ENCODE measurements around the gene C1orf21.
A peak's percentile ranks its signal among the peaks of the same experiment; 100 is the strongest.

The C1orf21 gene

DNA sequence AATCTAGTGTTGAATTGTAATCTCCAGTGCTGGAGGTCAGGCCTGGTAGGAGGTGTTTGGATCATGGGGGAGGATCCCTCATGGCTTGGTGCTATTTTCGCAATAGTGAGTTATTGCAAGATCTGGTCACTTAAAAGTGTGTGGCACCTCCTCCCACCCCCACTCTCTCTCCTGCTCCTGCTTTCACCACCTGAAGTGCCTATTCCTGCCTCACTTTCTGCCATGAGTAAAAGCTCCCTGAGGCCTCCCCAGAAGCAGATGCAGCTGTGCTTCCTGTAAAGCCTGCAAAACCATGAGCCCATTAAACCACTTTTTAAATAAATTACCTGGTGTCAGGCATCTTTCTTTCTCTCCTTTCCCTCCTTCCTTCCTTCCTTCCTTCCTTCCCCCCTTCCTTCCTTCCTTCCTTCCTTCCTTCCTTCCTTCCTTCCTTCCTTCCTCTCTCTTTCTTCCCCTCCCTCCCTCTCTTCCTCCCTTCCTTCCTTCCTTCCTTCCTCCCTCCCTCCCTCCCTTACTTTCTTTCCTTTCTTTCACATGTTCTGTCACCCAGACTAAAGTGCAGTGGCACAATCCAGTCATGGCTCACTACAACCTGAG is 172.4 kb downstream of the C1orf21 start:
- no peak for DNase-seq

DNA sequence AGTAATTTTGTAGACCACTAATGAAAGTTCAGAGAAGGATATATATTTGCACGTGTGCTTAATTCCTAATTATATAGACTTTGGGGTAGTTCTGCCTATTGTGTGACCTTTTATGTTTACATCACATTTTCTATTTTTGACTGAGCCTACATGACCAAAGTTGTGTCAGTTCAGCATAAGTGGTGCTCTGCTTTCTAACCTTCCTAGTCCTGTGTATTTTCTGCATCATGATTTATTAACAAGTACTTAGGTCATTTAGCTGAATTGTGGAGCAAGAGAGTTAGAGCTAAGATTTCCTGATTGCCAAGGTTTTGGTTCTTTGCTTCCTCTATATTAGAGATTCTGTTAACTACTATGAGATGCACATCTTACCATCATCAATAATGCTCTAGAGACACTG is 176.0 kb downstream of the C1orf21 start:
- peak in 1 of 3 experiments; percentile 42 for DNase-seq

DNA sequence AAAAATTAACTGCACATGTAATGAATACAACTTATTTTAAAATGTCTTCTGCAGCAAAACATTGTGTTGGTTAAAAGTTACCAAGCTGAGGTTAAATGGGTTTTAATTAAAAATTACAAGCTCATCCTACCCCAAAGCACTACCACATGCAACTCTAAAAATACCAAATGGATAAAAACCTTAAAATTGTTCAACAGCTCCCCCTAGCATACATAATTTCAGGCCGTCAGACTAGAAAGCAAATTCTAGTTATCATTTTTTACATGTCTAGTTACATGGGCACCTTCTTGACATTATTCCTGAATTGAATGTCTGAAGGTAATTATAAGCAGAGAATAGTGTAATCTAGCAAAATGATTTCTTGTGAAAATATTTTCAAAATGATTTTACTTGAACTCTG is 176.5 kb downstream of the C1orf21 start:
- DNase-seq = peak; percentile 14 to 62 (median 18)

DNA sequence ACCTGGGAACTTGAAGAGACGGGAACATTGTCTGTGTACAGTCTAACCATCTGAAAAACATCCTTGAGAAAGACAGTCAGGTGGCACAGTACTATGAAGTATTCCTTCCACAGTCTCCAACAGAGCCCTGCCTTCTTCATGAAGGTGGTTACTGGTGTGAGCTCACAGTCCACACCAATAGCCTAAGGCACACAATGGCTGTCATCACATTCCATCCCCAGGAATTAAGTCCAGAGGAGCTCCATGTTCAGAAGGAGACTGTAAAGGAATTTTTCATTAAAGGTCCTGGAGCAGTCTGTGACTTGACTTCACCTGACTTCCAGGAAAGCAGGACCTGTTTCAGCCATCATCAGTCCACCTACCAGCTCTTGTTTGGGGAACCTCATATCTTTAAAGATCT is 180.2 kb downstream of the C1orf21 start:
- DNase-seq = no peak

DNA sequence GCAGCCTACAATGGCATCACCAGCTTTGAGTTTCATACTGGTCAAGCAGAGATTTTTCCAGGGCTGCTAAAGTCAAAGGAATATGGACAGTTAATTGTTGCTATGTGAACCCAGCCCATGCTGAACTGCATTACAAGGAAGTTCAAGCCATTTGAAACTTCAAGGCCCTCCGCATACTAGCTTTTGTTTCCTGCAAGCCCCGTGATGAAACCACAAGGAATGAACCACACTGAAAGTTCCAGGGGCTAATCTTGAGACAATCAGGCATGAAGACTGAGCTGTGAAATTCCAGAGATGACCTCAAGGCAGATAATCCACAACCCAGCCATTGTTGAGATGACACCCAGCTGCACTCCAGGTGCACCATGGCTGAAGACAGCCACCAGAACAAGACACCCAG is 180.8 kb downstream of the C1orf21 start:
- no peak for DNase-seq

DNA sequence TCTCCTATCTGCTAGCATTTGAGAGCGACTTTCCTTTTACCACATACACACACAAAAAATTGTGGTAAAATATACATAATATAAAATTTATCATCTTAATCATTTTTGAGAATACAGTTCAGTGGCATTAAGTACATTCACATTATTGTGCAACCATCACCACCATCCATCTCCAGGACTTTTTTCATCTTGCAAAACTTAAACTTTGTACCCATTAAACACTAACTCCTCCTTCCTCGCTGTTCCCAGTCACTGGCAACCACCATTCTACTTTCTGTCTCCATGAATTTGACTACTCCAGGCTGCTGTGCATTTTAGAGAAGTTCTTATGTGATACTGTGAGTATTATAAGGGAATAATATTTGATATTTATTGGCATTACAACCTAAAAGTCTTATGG is 181.3 kb downstream of the C1orf21 start:
- no peak for DNase-seq

DNA sequence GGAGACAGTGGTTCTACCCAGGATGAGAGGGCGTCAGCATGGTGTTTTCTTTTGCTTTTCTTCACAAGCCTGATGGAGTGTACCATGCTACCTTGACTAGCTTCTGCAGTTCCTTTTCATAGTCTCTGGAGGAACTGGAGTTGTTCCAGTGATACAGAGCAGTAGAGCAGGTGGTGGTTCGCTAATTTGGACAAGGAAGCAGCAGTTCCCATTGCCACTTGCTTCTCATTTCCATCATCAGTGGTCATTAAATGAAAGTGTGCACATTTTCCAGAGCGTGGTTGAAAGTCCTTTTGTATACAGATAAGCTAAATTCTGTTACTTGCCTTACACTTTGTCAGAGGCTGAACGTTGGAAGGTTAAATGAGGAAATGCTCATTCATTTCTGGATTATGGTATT is 182.3 kb downstream of the C1orf21 start:
- DNase-seq = no peak

DNA sequence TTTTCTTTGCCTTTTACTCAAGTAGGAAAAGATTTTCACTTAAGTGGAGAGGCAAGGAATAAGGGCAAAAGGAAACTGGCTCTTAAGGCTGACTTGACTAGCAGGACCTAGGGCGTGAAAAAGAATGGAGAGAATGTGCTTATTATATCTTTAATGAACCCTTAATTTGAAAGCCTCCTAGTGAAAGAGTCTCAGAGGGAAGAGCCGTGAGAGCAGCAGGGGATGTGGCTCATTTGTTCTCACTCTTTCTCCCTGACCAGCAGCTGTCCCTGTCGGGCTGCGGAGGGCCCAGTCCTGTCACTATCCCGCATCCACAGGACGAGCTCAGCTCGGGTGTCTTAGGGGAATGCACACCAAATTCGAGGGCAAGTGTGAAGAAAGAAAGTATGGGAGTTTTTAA is 187.8 kb downstream of the C1orf21 start:
- peak in 2 of 3 experiments; percentile 17 to 34 for DNase-seq

DNA sequence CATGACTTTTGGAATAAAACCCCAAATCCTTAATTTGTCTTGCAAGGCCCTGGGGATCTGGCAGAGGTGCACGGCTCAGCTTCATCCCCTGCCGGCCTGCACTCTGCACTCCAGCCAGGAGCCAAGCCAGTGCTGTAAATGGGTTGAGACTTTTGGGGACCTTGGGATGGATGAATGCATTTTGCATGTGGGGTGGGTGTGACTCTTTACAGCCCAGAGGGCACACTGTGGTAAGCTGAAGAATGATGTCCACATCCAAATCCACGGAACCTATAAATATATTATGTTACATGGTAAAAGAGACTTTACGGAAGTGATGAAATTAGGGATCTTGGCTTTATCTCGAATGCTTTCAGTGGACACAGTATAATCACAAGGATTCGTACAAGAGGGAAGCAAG is 190.0 kb downstream of the C1orf21 start:
- no peak for DNase-seq

DNA sequence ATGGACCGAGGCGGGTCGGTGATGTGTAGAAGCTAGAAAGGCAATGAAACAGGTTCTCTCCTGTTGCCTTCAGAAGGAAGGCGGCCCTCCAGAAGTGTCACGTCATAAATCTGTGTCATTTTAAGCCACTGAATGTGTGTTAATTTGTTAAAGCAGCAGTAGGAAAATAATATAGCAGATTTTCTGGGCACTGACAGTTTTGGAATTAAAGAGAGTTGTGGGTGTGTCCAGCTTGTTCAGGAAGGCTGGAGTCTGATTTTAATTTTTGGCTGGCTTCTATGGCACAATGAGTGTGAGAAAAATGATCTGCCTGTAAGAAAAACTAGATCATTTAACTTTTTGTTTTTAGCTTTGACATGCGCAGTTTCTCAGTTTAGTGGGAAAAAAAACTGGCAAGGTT is 190.5 kb downstream of the C1orf21 start:
- no peak for DNase-seq

DNA sequence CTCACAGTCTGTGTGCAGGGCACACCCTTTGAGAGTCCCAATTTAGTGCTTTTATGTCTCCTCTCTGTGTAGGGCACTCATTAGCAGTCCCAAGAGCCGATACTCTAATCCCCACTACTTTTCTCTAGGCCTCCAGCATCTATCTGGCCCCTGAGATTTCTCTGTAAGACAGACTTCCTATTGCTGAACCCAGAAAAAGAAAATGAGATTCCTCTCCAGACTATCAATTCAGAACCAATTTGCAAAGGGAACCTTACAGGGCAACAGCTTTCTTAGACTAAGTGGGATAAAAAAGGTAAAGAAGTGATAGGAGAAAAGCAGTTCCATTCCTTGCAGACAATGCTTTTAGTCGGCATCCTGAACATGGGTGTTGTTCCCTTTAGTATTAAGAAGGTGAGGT is 195.6 kb downstream of the C1orf21 start:
- DNase-seq = no peak

DNA sequence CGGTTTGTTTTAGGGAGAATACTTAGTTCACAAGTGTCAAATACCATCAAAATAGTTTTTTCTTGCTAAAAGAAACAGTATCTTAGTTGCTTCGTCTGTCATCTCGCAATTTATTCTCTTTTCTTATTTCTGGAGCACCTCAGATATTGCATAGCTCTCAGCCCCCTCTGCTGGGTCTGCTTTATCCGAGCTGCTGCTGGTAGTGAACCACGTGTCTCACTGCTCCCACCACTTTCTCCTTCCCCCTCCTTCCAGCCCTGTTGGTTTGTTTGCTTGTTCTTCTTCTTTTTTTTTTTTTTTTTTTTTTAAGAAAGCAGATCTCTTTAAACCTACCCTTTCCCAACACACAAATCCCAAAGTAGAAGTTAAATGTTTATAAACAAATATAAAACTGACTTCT is 197.0 kb downstream of the C1orf21 start:
- no peak for DNase-seq

DNA sequence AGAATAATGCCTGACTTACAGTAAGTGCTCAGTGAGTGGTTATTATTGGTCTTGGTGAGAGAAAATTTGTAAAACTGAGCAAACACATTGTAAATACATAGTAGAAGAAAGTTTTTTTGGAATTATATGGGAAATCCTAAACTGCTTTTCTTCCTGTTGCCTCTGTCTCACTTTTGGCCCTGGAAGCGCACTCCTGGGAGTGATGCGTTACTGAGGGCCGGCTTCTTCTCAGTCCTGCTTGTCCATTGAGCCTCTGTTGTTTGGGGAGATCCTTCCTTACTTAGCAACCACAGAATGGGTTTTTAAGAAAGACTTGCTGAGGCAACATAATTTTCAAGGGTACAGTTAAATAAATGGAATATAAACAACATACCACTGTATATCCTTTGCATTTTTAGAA is 201.9 kb downstream of the C1orf21 start:
- no peak for DNase-seq

DNA sequence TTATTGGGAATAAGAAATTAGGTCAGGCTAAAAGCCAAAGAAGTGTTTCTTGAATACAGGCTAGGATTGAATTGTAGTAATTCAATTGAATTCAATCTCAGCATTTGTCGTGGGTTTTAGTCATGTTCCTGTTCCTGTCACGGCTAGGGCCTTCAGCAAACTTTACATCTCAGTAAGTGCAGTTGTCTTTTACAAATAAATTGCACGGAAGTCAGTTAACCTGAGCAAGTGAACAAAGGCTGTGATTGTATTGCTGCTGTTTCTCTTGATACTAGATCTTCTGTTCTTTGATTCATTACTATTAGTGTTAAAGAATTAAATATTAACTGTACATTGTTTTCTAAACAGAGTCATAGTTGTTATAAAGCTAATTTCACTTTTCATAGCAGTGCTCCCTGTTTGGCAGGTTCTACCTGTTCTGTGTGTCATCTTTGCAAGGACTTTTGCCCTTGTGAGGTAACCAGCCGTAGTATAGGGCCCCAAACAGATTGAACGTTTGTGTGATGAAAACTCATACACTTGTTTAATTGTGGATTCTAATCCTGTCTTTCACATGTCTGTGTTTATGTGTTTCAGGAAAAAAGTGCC is 203.4 kb downstream of the C1orf21 start:
- DNase-seq = peak in 1 of 3 experiments; percentile 25

DNA sequence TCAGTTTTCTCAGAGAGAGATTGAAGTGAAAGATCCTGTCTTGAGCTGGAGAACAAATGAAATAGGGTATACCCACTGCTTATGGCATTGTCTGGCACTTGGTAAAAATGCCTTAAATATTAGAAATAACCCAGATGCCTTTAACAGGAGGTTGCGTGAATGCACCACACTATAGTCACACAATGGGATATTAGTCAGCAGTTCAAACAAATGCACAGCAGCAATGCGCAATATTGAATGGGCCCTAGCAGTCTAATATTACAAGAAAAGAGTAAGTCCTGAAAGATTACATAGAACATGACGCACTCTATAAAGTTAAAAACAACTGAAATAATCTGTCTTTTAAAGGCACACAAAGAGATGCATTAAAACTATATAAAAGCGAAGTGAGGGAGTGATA is 206.8 kb downstream of the C1orf21 start:
- DNase-seq = no peak

DNA sequence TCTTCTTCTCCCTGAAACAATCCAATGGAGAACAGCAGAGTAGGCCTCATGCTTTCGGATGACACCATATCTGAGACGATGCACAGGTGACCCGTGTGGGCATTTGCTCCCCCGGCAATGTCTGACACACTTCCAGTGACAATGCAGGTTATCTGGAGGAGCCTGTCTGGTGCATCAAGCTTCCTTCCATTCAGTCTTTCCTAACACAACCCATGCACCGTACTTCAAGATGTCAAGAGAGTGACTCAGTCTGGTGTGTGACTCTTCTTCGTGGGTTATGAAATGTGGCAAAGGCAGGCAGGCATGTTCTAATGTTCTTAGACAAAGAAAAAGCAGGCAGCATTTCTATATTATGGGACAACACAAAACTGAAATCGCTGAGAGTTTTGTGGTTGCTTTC is 208.8 kb downstream of the C1orf21 start:
- no peak for DNase-seq

DNA sequence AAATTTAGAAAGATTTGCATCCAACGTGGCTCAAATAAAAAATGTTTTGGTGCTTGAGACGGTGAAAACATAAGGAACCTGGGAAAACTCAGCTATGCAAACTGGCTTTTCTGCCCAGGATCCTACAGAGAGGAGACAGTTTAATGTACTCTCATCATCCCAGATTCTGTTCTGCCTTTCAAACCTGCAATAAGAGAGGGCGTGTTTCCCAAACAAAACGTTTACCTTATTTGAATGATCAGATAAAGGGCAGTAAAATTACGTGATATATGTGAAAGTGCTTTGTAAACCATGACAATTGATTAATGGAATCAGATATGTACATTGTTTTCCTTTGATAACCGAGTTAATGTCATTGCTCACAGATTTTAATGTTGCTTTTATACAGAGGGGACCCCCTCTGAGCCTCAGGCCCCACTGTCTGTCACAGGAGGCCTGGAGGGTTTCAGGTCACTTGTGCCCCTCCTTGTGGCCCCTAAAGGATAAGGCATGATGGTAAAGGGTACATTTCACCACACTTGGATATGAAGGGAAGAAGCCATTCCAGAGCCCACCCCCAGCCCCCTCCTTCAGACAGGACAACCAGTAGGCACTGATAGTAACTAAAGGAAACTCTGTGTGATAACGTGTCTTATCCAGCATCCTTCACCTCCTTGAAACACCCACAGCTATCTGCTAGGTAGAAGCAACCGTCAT is 210.3 kb downstream of the C1orf21 start:
- peak in 1 of 3 experiments; percentile 51 for DNase-seq

DNA sequence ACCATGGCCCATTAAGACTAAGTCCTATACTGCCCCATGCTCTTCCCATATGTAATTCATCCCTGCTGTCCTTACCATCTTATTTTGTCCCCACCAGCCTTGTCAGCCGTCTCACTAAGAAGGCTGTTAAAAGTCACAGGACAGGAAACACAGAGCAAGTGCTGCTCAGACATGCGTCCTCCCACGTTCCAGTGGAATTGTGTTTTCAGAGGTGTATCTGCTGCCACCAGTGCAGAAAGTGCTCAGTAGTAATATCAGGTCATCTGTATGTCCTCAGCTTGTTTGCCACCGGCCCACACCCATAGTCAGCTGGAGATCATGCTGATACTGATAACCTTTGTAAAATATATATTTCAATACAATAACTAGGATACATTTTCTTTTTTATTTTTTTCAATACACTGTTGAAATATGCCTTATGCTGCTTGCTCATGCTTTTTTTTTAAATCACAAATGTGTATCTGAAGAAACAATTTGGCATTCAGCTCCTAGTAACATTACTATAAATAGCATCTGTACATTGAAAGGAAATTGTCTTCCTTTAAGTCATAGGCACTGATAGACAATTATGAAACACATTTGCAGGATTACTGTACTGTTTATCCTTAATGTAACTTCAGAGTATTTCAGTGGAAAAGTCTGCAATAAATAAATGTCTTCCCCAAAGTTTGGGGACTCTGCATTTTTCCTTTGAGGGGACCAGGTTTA is 211.0 kb downstream of the C1orf21 start:
- no peak for DNase-seq

DNA sequence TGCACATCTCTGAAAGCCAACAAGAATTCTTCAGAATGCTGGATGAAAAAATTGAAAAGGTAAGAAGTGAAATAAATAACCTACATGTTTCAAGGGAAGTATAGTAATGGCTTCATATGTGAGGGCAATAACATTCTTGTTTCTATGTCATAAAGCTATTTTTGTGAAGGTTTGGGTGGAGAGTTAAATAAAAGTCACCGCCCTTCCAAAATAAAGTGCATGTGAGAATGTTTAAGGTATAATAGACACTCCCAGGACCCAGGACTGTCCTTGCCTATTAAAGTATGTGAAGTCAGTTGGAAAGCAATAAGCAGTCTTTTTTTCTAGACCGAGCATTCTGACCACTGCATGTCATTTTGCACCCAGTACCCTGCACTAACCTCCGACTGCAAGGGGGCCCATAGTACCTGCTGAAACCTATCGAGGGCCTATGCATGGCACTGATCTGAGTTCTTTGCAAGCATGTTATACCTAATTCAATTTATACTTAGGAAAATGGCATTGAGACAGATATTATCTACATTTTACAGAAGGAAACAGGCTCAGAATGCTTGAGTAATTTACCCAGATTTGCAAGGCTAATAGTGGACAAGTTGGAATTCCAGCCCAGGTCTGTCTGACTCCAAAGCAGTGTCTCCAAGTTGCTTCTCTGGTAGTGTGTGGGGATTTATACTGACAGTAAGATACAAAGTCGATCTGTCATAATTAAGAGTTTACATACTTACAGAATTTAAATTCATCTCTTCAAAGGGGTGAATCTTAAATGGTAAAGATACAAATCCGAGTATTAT is 211.8 kb downstream of the C1orf21 start:
- no peak for DNase-seq

DNA sequence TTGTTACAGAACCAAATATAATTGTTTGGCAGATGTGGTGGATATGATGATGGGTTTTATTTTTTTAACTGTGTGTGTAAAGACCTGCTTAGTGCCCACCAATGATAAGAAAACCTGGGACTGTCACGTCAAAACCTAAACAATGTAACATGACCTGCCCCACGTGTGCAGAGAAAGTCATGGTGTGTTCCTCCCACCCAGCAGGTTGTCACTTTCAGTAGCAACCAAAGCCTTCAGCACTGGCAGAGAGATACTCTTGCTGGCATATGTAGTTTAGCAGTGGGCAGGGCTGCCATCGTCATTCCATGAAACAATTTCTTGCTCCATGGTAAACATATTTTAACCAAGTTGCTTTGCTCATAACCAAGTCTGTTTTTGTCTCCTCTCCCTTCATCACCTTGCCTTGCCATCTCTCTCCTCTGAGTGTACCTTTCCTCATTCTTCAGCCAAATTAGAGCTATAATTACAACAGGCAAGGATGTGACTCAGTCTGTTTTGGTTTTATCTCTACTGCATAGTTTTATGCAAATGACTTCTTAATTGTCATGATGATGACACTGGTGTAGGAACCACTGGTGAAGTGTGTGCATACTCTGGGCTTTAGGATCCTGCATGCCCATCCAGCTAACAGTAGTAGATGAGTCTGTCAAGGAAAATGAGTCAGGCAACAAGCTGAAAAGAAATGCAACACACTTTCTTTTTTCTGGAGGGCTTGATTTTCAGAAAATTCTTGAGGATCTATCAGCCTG is 217.5 kb downstream of the C1orf21 start:
- no peak for DNase-seq

DNA sequence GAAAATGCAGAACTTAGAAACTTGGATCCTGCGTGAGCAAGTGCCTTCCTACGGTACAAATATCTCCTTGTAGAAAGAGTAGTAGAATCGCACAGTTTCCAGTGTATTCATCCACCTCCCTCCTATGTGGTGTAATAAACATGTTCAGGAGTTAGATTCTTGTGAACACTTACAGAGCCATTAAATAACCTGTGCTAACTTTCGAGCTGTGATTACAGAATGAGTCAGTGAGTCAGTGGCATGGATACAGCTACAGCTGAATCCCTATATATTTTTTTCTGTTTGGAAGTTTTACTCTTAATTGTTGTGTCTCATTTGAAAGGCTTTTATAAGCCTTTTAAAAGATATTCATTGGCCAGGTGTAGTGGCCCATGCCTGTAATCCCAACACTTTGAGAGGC is 219.1 kb downstream of the C1orf21 start:
- no peak for DNase-seq

DNA sequence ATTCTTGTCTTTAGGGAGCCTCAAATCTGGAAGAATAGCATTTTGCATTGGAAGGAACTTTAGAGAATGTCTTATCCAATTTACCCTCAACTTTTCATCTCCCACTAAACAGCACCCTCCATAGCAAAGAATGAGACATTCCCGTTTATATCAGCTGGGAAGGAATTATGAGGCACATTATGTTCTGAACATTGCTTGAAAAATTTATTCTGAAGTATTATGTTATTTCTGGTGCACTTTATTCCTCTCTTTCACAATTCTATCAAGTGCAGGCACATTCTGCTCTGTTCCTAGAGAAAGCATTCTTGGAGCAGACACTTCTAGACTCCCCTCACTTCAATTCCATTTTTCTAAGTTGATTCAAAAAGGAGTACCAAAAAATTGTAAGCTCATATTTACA is 220.0 kb downstream of the C1orf21 start:
- DNase-seq = no peak
